Measurements from ENCODE around the gene DDAH2.

Gene DDAH2

GRCh38 chr6:31775633-31776484, 46.8 kb upstream of the DDAH2 start:
- DNase-seq, result no peak
- peaks cover 10% of the 10 kb centered on the region for H3K4me1 ChIP-seq
- H3K27me3 ChIP-seq, result no peaks in the 10 kb centered on the region
- peaks cover 29% of the 10 kb centered on the region for H3K36me3 ChIP-seq
- no peaks in the 10 kb centered on the region for H3K9me3 ChIP-seq
- H3K4me3 ChIP-seq (ENCODE audit: low read depth, low read length), result no peak overlapping the region
- no peak for TF ChIP-seq CTCF (IDR thresholded peaks at IDR 0.05; ENCODE audit: low read depth, low read length)

- no peak overlapping the region for H3K4me3 ChIP-seq (ENCODE audit: low read depth, low read length)
- no peaks in the 10 kb centered on the region for H3K9me3 ChIP-seq
- DNase-seq, result no peak
- peaks cover 10% of the 10 kb centered on the region for H3K4me1 ChIP-seq
- TF ChIP-seq CTCF (IDR thresholded peaks at IDR 0.05; ENCODE audit: low read depth, low read length), result no peak
- no peaks in the 10 kb centered on the region for H3K27me3 ChIP-seq
- peaks cover 22% of the 10 kb centered on the region for H3K36me3 ChIP-seq
Measured at GRCh38 chr6:31775184-31775583, 46.1 kb upstream of the DDAH2 start.

GRCh38 chr6:31771992-31772358, 42.9 kb upstream of the DDAH2 start:
- DNase-seq, result no peak
- Histone ChIP-seq H3K36me3 (no peaks in the 10 kb centered on the region), H3K4me3 (ENCODE audit: low read depth, low read length) (no peak overlapping the region), H3K27me3 (no peaks in the 10 kb centered on the region), H3K9me3 (no peaks in the 10 kb centered on the region), H3K4me1 (peaks cover 3% of the 10 kb centered on the region)
- TF ChIP-seq CTCF (IDR thresholded peaks at IDR 0.05; ENCODE audit: low read depth, low read length), result no peak

- Histone ChIP-seq H3K4me3 (ENCODE audit: low read depth, low read length) (no peak overlapping the region), H3K4me1 (no peaks in the 10 kb centered on the region), H3K27me3 (no peaks in the 10 kb centered on the region), H3K9me3 (no peaks in the 10 kb centered on the region), H3K36me3 (no peaks in the 10 kb centered on the region)
- TF ChIP-seq CTCF (IDR thresholded peaks at IDR 0.05; ENCODE audit: low read depth, low read length), result no peak
- no peak for DNase-seq
Measured at GRCh38 chr6:31770860-31771259, 41.8 kb upstream of the DDAH2 start.

- DNase-seq, result peak; percentile 72
- TF ChIP-seq CTCF (IDR thresholded peaks at IDR 0.05; ENCODE audit: low read depth, low read length), result peak; percentile 82
Measured at GRCh38 chr6:31769684-31770371, 40.7 kb upstream of the DDAH2 start.

More at GRCh38 chr6:31769684-31770371, 40.7 kb upstream of the DDAH2 start:
- Histone ChIP-seq H3K9me3 (no peaks in the 10 kb centered on the region), H3K4me1 (no peaks in the 10 kb centered on the region), H3K27me3 (no peaks in the 10 kb centered on the region), H3K4me3 (ENCODE audit: low read depth, low read length) (no peak overlapping the region), H3K36me3 (no peaks in the 10 kb centered on the region)

All from BE2C (cell line).